HFFc6 (cell line): Measurements from ENCODE around the gene RAB25. TPM values are rescaled to one million over a fixed set of nuclear protein-coding genes. Genes with fewer than 3 reads are reported as not detected.
"Not testable (repeated sequence)": the region's sequence is repeated elsewhere in the genome, so short reads cannot be mapped to it uniquely, and the experiment has no call there.

Experiments
- DNase-seq: peaks from one replicate; pipeline ENCODE4 v3.0.0-alpha.2; 2018
- H3K27ac Mint-ChIP-seq: 2 replicates; pipeline ENCODE4 v1.8.0; 2020; ENCODE audit warnings: mild to moderate bottlenecking, mixed read lengths
- H3K27me3 Mint-ChIP-seq: 2 replicates; pipeline ENCODE4 v1.8.0; 2021; ENCODE audit warnings: mild to moderate bottlenecking, moderate library complexity, mixed read lengths; ENCODE audit not compliant: insufficient read depth
- H3K36me3 Mint-ChIP-seq: 2 replicates; pipeline ENCODE4 v1.8.0; 2021; ENCODE audit warnings: low read depth, mixed read lengths
- H3K4me1 Mint-ChIP-seq: 2 replicates; pipeline ENCODE4 v1.8.0; 2020; ENCODE audit warnings: low read depth, mixed read lengths
- H3K4me3 Mint-ChIP-seq: 2 replicates; pipeline ENCODE4 v1.8.0; 2020; ENCODE audit warnings: mild to moderate bottlenecking, moderate library complexity, mixed read lengths
- H3K9me3 Mint-ChIP-seq: 2 replicates; pipeline ENCODE4 v1.8.0; 2020; ENCODE audit warnings: mild to moderate bottlenecking, mixed read lengths
- CTCF ChIP-seq: fragments of 200-600 bp; sonication (generic); IDR thresholded peaks from 2 replicates; pipeline ENCODE4 v1.5.0; 2021; ENCODE audit warnings: antibody characterized with exemption, mild to moderate bottlenecking
- total RNA-seq, 6 experiments: library from RNA; stranded (reverse); fragmentation: NEBNext Ultra II Directional; extraction: Animal tissue kit (Norgen Biotek cat#: 25700); gene quantifications; 2 replicates in 1 of 6; 3 replicates in 5 of 6; pipeline ENCODE4 v1.2.3, GENCODE V29; 2021

The RAB25 gene
- total RNA-seq, 6 experiments from 2014 or later = not detected

- H3K4me3 Mint-ChIP-seq = peak overlapping the region; percentile 100
- H3K27ac Mint-ChIP-seq = no peak overlapping the region; the same call in 1 of the 2 replicates
- TF ChIP-seq CTCF = no peak
- peaks cover 28% of the 10 kb centered on the region for H3K36me3 Mint-ChIP-seq
- no peaks in the 10 kb centered on the region for H3K9me3 Mint-ChIP-seq
- H3K27me3 Mint-ChIP-seq = peaks cover 5% of the 10 kb centered on the region
- no peak for DNase-seq
- peaks cover 25% of the 10 kb centered on the region for H3K4me1 Mint-ChIP-seq
Observed at GRCh38 chr1:156021093-156021428, 39.9 kb upstream of the RAB25 start.

- Mint-ChIP-seq H3K9me3 (no peaks in the 10 kb centered on the region), H3K27ac (no peak overlapping the region), H3K36me3 (peaks cover 23% of the 10 kb centered on the region), H3K27me3 (peaks cover 5% of the 10 kb centered on the region), H3K4me3 (no peak overlapping the region), H3K4me1 (peaks cover 27% of the 10 kb centered on the region)
- no peak for DNase-seq
- TF ChIP-seq CTCF = no peak
Observed at GRCh38 chr1:156021954-156022353, 39.0 kb upstream of the RAB25 start.

GRCh38 chr1:156024801-156025200, 36.2 kb upstream of the RAB25 start:
- H3K27ac Mint-ChIP-seq = no peak overlapping the region
- H3K9me3 Mint-ChIP-seq = no peaks in the 10 kb centered on the region
- H3K27me3 Mint-ChIP-seq = peaks cover 4% of the 10 kb centered on the region
- H3K4me1 Mint-ChIP-seq = peaks cover 12% of the 10 kb centered on the region
- no peak for DNase-seq
- H3K4me3 Mint-ChIP-seq = no peak overlapping the region
- peaks cover 7% of the 10 kb centered on the region for H3K36me3 Mint-ChIP-seq
- TF ChIP-seq CTCF = no peak

- Mint-ChIP-seq H3K4me3 (no peak overlapping the region), H3K27me3 (peaks cover 2% of the 10 kb centered on the region; the same call in 1 of the 2 replicates), H3K27ac (no peak overlapping the region), H3K36me3 (no peaks in the 10 kb centered on the region), H3K4me1 (peaks cover 5% of the 10 kb centered on the region), H3K9me3 (no peaks in the 10 kb centered on the region)
- TF ChIP-seq CTCF = peak; percentile 73
- peak; percentile 55 for DNase-seq
Observed at GRCh38 chr1:156025876-156026275, 35.1 kb upstream of the RAB25 start.

- Mint-ChIP-seq H3K4me3 (no peak overlapping the region), H3K36me3 (no peaks in the 10 kb centered on the region), H3K27ac (no peak overlapping the region), H3K4me1 (peaks cover 5% of the 10 kb centered on the region), H3K27me3 (peaks cover 2% of the 10 kb centered on the region; the same call in 1 of the 2 replicates), H3K9me3 (no peaks in the 10 kb centered on the region)
- DNase-seq = no peak
- no peak for TF ChIP-seq CTCF
Observed at GRCh38 chr1:156026588-156026987, 34.4 kb upstream of the RAB25 start.

GRCh38 chr1:156033011-156033410, 27.9 kb upstream of the RAB25 start:
- H3K36me3 Mint-ChIP-seq = no peaks in the 10 kb centered on the region
- no peak for DNase-seq
- peak overlapping the region; percentile 2; the same call in 1 of the 2 replicates for H3K27ac Mint-ChIP-seq

GRCh38 chr1:156034991-156035390, 26.0 kb upstream of the RAB25 start:
- not testable (repeated sequence) for DNase-seq

More at GRCh38 chr1:156033011-156033410, 27.9 kb upstream of the RAB25 start:
- no peak for TF ChIP-seq CTCF
- H3K9me3 Mint-ChIP-seq = no peaks in the 10 kb centered on the region
- peaks cover 2% of the 10 kb centered on the region; the same call in 1 of the 2 replicates for H3K27me3 Mint-ChIP-seq
- peaks cover 12% of the 10 kb centered on the region for H3K4me1 Mint-ChIP-seq
- no peak overlapping the region for H3K4me3 Mint-ChIP-seq

More at GRCh38 chr1:156034991-156035390, 26.0 kb upstream of the RAB25 start:
- not testable (repeated sequence) for H3K27ac Mint-ChIP-seq, H3K27me3 Mint-ChIP-seq, H3K9me3 Mint-ChIP-seq, H3K4me3 Mint-ChIP-seq, H3K36me3 Mint-ChIP-seq
- H3K4me1 Mint-ChIP-seq = peaks cover 12% of the 10 kb centered on the region
